Prostate gland (tissue), 2 donors: ENCODE data around the gene OSBPL2. TPM values are rescaled to one million over a fixed set of nuclear protein-coding genes. Genes with fewer than 3 reads are reported as not detected.

Experiments used
- DNase-seq: peaks from one replicate; pipeline ENCODE4 v3.0.0-alpha.2; 2019; ENCODE audit warnings: low spot score
- H3K27ac ChIP-seq, 2 donors: fragments of 200-600 bp; sonication (generic); 2 replicates each; pipeline ENCODE4 v1.5.1; 2017 to 2019
- H3K27me3 ChIP-seq: fragments of 200-600 bp; sonication (generic); replicated peaks from 2 replicates; pipeline ENCODE4 v1.5.1; 2019; ENCODE audit not compliant: insufficient read depth
- H3K36me3 ChIP-seq, 2 donors: fragments of 200-600 bp; sonication (generic); 1 replicate in 1 of 2; 2 replicates in 1 of 2; pipeline versions ENCODE4 v1.5.1 to v1.8.1; 2017 to 2019
- H3K4me1 ChIP-seq: fragments of 200-600 bp; sonication (generic); replicated peaks from 2 replicates; pipeline ENCODE4 v1.5.1; 2019
- H3K4me3 ChIP-seq, 2 donors: fragments of 200-600 bp; sonication (generic); 2 replicates each; pipeline ENCODE4 v1.5.1; 2017 to 2019
- H3K9me3 ChIP-seq: fragments of 200-600 bp; sonication (generic); 2 replicates; pipeline ENCODE4 v1.5.1; 2017
- CTCF ChIP-seq, 4 experiments: fragments of 200-600 bp in 2 of 4; fragments of 450-650 bp in 2 of 4; sonication (generic) in 2 of 4; IDR thresholded peaks; 1 replicate in 3 of 4; 2 replicates in 1 of 4; pipeline ENCODE4 v1.5.1; 2016 to 2019; ENCODE audit warnings: antibody characterized with exemption in 4 of 4, mild to moderate bottlenecking in 2 of 4, moderate library complexity in 2 of 4
- POLR2A ChIP-seq: fragments of 450-650 bp; IDR thresholded peaks from one replicate; pipeline ENCODE4 v1.6.1; 2016; ENCODE audit warnings: antibody characterized with exemption, mild to moderate bottlenecking
- POLR2AphosphoS5 ChIP-seq: sonication (generic); formaldehyde crosslinking; IDR thresholded peaks from one replicate; pipeline ENCODE4 v1.6.1; 2017; ENCODE audit warnings: antibody characterized with exemption
- WGBS: methylation state at CpG from one replicate; pipeline ENCODE4 v1.1.5; 2018; 5-methylcytosine and 5-hydroxymethylcytosine counted together
- intact Hi-C: fragments of 100-400 bp; cut with DNase I; formaldehyde crosslinking; loops from one replicate; pipeline ENCODE4 v1.14.2; 2022
- total RNA-seq, 2 donors: library from RNA; depleted of rRNA; stranded (reverse); fragments of >200 nt; gene quantifications; one replicate each; pipeline ENCODE4 v1.1.0, GENCODE V29; 2016

OSBPL2 gene
- total RNA-seq, 2 donors from 2014 or later, result 33.5 to 50.6 TPM

GRCh38 chr20:62315773-62316172 is 77.5 kb downstream of the OSBPL2 start:
- Histone ChIP-seq H3K4me1 (no peaks in the 10 kb centered on the region), H3K27me3 (no peaks in the 10 kb centered on the region), H3K27ac (no peak overlapping the region), H3K4me3 (no peak overlapping the region), H3K9me3 (no peaks in the 10 kb centered on the region), H3K36me3 (peaks cover 14 to 19% of the 10 kb centered on the region in 2 donors)
- WGBS, result 93% methylated on average over 6 of the region's 12 CpGs
- no peak for TF ChIP-seq POLR2AphosphoS5
- no peak for TF ChIP-seq POLR2A
- no peak for TF ChIP-seq CTCF (IDR thresholded peaks at IDR 0.05)
- no peak for DNase-seq
- intact Hi-C loops, result no loop called here

GRCh38 chr20:62316331-62317166 is 78.2 kb downstream of the OSBPL2 start:
- Histone ChIP-seq H3K9me3 (no peaks in the 10 kb centered on the region), H3K4me3 (no peak overlapping the region), H3K4me1 (no peaks in the 10 kb centered on the region), H3K36me3 (peaks cover 14 to 19% of the 10 kb centered on the region in 2 donors), H3K27me3 (no peaks in the 10 kb centered on the region), H3K27ac (no peak overlapping the region)
- TF ChIP-seq CTCF (IDR thresholded peaks at IDR 0.05) (no peak), POLR2AphosphoS5 (no peak), POLR2A (no peak)
- intact Hi-C loops, result no loop called here
- 59% methylated on average over 40 of the region's 40 CpGs for WGBS
- DNase-seq, result peak; percentile 70

DNA sequence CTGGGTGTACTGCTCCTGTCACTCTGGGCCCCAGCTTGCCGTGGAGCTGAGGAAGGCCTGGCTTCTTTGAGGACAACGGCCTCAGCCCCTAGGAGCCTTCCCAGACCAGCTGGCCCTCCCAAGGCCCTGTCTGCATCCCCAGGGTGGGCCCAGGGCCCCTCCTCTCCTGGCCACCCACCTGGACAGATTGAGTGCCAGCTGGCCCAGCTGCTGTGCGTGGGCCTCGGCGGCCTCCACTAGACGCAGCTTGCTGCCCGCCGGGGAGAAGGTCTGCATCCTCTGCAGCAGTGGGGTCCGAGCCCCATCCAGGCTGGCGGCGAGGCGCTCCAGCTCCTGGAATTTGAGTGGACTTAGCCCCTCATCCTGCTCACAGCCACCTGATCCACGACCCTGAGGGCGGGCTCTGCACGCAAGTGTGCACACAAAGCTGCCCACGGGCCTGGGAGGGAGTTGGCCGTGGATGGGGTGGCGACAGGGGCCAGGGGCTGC is 78.9 kb downstream of the OSBPL2 start:
- intact Hi-C loops, result no loop called here
- H3K27ac ChIP-seq, result peak overlapping the region in 1 of 2 donors; percentile 31
- no peaks in the 10 kb centered on the region for H3K4me1 ChIP-seq
- H3K36me3 ChIP-seq, result peaks cover 14 to 19% of the 10 kb centered on the region in 2 donors
- 48% methylated on average over 12 of the region's 18 CpGs for WGBS
- TF ChIP-seq CTCF (IDR thresholded peaks at IDR 0.05) (no peak), POLR2AphosphoS5 (no peak), POLR2A (no peak)
- no peaks in the 10 kb centered on the region for H3K9me3 ChIP-seq
- no peak overlapping the region for H3K4me3 ChIP-seq
- no peaks in the 10 kb centered on the region for H3K27me3 ChIP-seq
- DNase-seq, result no peak

GRCh38 chr20:62318400-62319345 is 80.4 kb downstream of the OSBPL2 start:
- Histone ChIP-seq H3K36me3 (peaks cover 0 to 19% of the 10 kb centered on the region in 2 donors), H3K9me3 (no peaks in the 10 kb centered on the region), H3K4me3 (no peak overlapping the region), H3K27me3 (no peaks in the 10 kb centered on the region), H3K27ac (no peak overlapping the region), H3K4me1 (no peaks in the 10 kb centered on the region)
- WGBS, result 87% methylated on average over 31 of the region's 36 CpGs
- no peak for TF ChIP-seq POLR2AphosphoS5
- DNase-seq, result no peak
- intact Hi-C loops, result no loop called here

- no peak for TF ChIP-seq POLR2A
- no peak for TF ChIP-seq POLR2AphosphoS5
- TF ChIP-seq CTCF (IDR thresholded peaks at IDR 0.05), result no peak
- Histone ChIP-seq H3K4me1 (no peaks in the 10 kb centered on the region), H3K27ac (no peak overlapping the region), H3K9me3 (no peaks in the 10 kb centered on the region), H3K4me3 (no peak overlapping the region), H3K36me3 (peaks cover 0 to 19% of the 10 kb centered on the region in 2 donors), H3K27me3 (no peaks in the 10 kb centered on the region)
- intact Hi-C loops, result no loop called here
- no peak for DNase-seq
- WGBS, result 88% methylated on average over 29 of the region's 29 CpGs
These were observed 81.1 kb downstream of the OSBPL2 start for GRCh38 chr20:62319346-62319909.
